ENCODE results near the gene PBX2.
A peak's percentile ranks its signal among the peaks of the same experiment; 100 is the strongest.
"Not testable (repeated sequence)": the region's sequence is repeated elsewhere in the genome, so short reads cannot be mapped to it uniquely, and the experiment has no call there.

PBX2 gene

GRCh38 chr6:32189742-32190053, 304 bp downstream of the PBX2 start:
- ATAC-seq (ENCODE audit: insufficient read depth, low read depth) (no peak), DNase-seq (no peak)
- H3K36me3 ChIP-seq (ENCODE audit: insufficient read depth, low read length): peaks cover 40% of the 10 kb centered on the region
- H3K9me3 ChIP-seq (ENCODE audit: insufficient read depth, low read length, severe bottlenecking): no peaks in the 10 kb centered on the region
- H3K4me1 ChIP-seq (ENCODE audit: insufficient read depth, low read length): peaks cover 73% of the 10 kb centered on the region
- TF ChIP-seq, protein P1, sequence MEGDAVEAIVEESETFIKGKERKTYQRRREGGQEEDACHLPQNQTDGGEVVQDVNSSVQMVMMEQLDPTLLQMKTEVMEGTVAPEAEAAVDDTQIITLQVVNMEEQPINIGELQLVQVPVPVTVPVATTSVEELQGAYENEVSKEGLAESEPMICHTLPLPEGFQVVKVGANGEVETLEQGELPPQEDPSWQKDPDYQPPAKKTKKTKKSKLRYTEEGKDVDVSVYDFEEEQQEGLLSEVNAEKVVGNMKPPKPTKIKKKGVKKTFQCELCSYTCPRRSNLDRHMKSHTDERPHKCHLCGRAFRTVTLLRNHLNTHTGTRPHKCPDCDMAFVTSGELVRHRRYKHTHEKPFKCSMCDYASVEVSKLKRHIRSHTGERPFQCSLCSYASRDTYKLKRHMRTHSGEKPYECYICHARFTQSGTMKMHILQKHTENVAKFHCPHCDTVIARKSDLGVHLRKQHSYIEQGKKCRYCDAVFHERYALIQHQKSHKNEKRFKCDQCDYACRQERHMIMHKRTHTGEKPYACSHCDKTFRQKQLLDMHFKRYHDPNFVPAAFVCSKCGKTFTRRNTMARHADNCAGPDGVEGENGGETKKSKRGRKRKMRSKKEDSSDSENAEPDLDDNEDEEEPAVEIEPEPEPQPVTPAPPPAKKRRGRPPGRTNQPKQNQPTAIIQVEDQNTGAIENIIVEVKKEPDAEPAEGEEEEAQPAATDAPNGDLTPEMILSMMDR (IDR thresholded peaks at IDR 0.05; ENCODE audit: borderline replicate concordance, extremely low read depth, low read length, poor library complexity, severe bottlenecking): no peak
- TF ChIP-seq EZH2 (IDR thresholded peaks at IDR 0.05; ENCODE audit: borderline replicate concordance, low read depth, low read length, severe bottlenecking): no peak
- peak overlapping the region; percentile 6; the same call in 1 of the 2 replicates for H2AFZ ChIP-seq (ENCODE audit: low read depth, low read length)
- peak overlapping the region; percentile 93 for H3K4me2 ChIP-seq (ENCODE audit: insufficient read depth, low read length)
- no peaks in the 10 kb centered on the region for H4K20me1 ChIP-seq (ENCODE audit: insufficient read depth, low read length)
- H3K9ac ChIP-seq (ENCODE audit: low read depth, low read length): peak overlapping the region; percentile 78
- H3K79me2 ChIP-seq (ENCODE audit: insufficient read depth, low read length): peaks cover 71% of the 10 kb centered on the region
- peak overlapping the region; percentile 79 for H3K27ac ChIP-seq (ENCODE audit: low read length)
- H3K4me3 ChIP-seq (ENCODE audit: low read depth in 1 of 2, low read length in 2 of 2): peak overlapping the region; percentile 70 to 86; a peak in 3 of 4 replicates
- H3K27me3 ChIP-seq (ENCODE audit: insufficient read depth, low read length, poor library complexity): no peaks in the 10 kb centered on the region

GRCh38 chr6:32189069-32189741, 797 bp downstream of the PBX2 start:
- Histone ChIP-seq H3K4me1 (ENCODE audit: insufficient read depth, low read length) (peaks cover 70% of the 10 kb centered on the region), H3K4me2 (ENCODE audit: insufficient read depth, low read length) (peak overlapping the region; percentile 93), H3K4me3 (ENCODE audit: low read depth in 1 of 2, low read length in 2 of 2) (peak overlapping the region; percentile 70 to 86; a peak in 3 of 4 replicates), H3K36me3 (ENCODE audit: insufficient read depth, low read length) (peaks cover 42% of the 10 kb centered on the region), H3K9me3 (ENCODE audit: insufficient read depth, low read length, severe bottlenecking) (no peaks in the 10 kb centered on the region), H3K27ac (ENCODE audit: low read length) (peak overlapping the region; percentile 79), H3K79me2 (ENCODE audit: insufficient read depth, low read length) (peaks cover 67% of the 10 kb centered on the region), H3K27me3 (ENCODE audit: insufficient read depth, low read length, poor library complexity) (no peaks in the 10 kb centered on the region), H3K9ac (ENCODE audit: low read depth, low read length) (peak overlapping the region; percentile 78), H2AFZ (ENCODE audit: low read depth, low read length) (peak overlapping the region; percentile 6; the same call in 1 of the 2 replicates), H4K20me1 (ENCODE audit: insufficient read depth, low read length) (no peaks in the 10 kb centered on the region)
- no peak for DNase-seq
- ATAC-seq (ENCODE audit: insufficient read depth, low read depth): no peak
- TF ChIP-seq, protein P1 (IDR thresholded peaks at IDR 0.05; ENCODE audit: borderline replicate concordance, extremely low read depth, low read length, poor library complexity, severe bottlenecking): no peak
- no peak for TF ChIP-seq EZH2 (IDR thresholded peaks at IDR 0.05; ENCODE audit: borderline replicate concordance, low read depth, low read length, severe bottlenecking)

GRCh38 chr6:32188381-32189068, 1.5 kb downstream of the PBX2 start:
- H3K4me1 ChIP-seq (ENCODE audit: insufficient read depth, low read length): peaks cover 64% of the 10 kb centered on the region
- peak overlapping the region; percentile 70 to 86; a peak in 3 of 4 replicates for H3K4me3 ChIP-seq (ENCODE audit: low read depth in 1 of 2, low read length in 2 of 2)
- peaks cover 61% of the 10 kb centered on the region for H3K79me2 ChIP-seq (ENCODE audit: insufficient read depth, low read length)
- H3K9me3 ChIP-seq (ENCODE audit: insufficient read depth, low read length, severe bottlenecking): no peaks in the 10 kb centered on the region
- no peaks in the 10 kb centered on the region for H3K27me3 ChIP-seq (ENCODE audit: insufficient read depth, low read length, poor library complexity)
- TF ChIP-seq EZH2 (IDR thresholded peaks at IDR 0.05; ENCODE audit: borderline replicate concordance, low read depth, low read length, severe bottlenecking): no peak
- TF ChIP-seq, protein P1 (IDR thresholded peaks at IDR 0.05; ENCODE audit: borderline replicate concordance, extremely low read depth, low read length, poor library complexity, severe bottlenecking): no peak
- peaks cover 49% of the 10 kb centered on the region for H3K36me3 ChIP-seq (ENCODE audit: insufficient read depth, low read length)
- DNase-seq (no peak), ATAC-seq (ENCODE audit: insufficient read depth, low read depth) (no peak)
- peak overlapping the region; percentile 93 for H3K4me2 ChIP-seq (ENCODE audit: insufficient read depth, low read length)
- H4K20me1 ChIP-seq (ENCODE audit: insufficient read depth, low read length): no peaks in the 10 kb centered on the region
- H3K27ac ChIP-seq (ENCODE audit: low read length): peak overlapping the region; percentile 79
- no peak overlapping the region for H2AFZ ChIP-seq (ENCODE audit: low read depth, low read length)
- H3K9ac ChIP-seq (ENCODE audit: low read depth, low read length): peak overlapping the region; percentile 78

GRCh38 chr6:32187725-32188380, 2.1 kb downstream of the PBX2 start:
- not testable (repeated sequence) for H3K9me3 ChIP-seq (ENCODE audit: insufficient read depth, low read length, severe bottlenecking); H4K20me1 ChIP-seq (ENCODE audit: insufficient read depth, low read length); H3K4me3 ChIP-seq (ENCODE audit: low read depth in 1 of 2, low read length in 2 of 2); H2AFZ ChIP-seq (ENCODE audit: low read depth, low read length); ATAC-seq (ENCODE audit: insufficient read depth, low read depth); DNase-seq; H3K27me3 ChIP-seq (ENCODE audit: insufficient read depth, low read length, poor library complexity)
- Histone ChIP-seq H3K4me2 (ENCODE audit: insufficient read depth, low read length) (peak overlapping the region; percentile 93), H3K9ac (ENCODE audit: low read depth, low read length) (peak overlapping the region; percentile 78; the same call in 1 of the 2 replicates), H3K27ac (ENCODE audit: low read length) (0 out of 2 replicates have a peak overlapping the region, but pooled peaks have one; percentile 4), H3K79me2 (ENCODE audit: insufficient read depth, low read length) (peaks cover 56% of the 10 kb centered on the region), H3K4me1 (ENCODE audit: insufficient read depth, low read length) (peaks cover 57% of the 10 kb centered on the region), H3K36me3 (ENCODE audit: insufficient read depth, low read length) (peaks cover 56% of the 10 kb centered on the region)

Measured in DND-41 (cell line).